HepG2 (cell line): ENCODE results near the gene MBD3L3. TPM values are rescaled to one million over a fixed set of nuclear protein-coding genes. Genes with fewer than 3 reads are reported as not detected.

Experiments used
- ATAD3A ChIP-seq: sonication (generic); formaldehyde crosslinking; IDR thresholded peaks from 2 replicates; pipeline ENCODE4 v1.4.0; 2020; ENCODE audit warnings: missing genetic modification reagents
- CAMTA2 ChIP-seq: sonication (generic); formaldehyde crosslinking; IDR thresholded peaks from 2 replicates; pipeline ENCODE4 v1.4.0; 2020; ENCODE audit warnings: mild to moderate bottlenecking, missing genetic modification reagents, borderline replicate concordance
- CHCHD3 ChIP-seq: sonication (generic); formaldehyde crosslinking; IDR thresholded peaks from 2 replicates; pipeline ENCODE4 v1.8.0; 2022; ENCODE audit warnings: mild to moderate bottlenecking, missing genetic modification reagents, moderate library complexity
- JUN ChIP-seq: sonication (generic); formaldehyde crosslinking; IDR thresholded peaks from 2 replicates; pipeline ENCODE4 v1.4.0; 2020; ENCODE audit warnings: mild to moderate bottlenecking, missing genetic modification reagents
- KDM4B ChIP-seq: sonication (generic); formaldehyde crosslinking; IDR thresholded peaks from 2 replicates; pipeline ENCODE4 v1.4.0; 2020; ENCODE audit warnings: missing genetic modification reagents
- MAFG ChIP-seq: sonication (generic); formaldehyde crosslinking; IDR thresholded peaks from 2 replicates; pipeline ENCODE4 v1.5.1; 2020; ENCODE audit warnings: mild to moderate bottlenecking, missing genetic modification reagents
- NFYB ChIP-seq: sonication (generic); formaldehyde crosslinking; IDR thresholded peaks from 2 replicates; pipeline ENCODE4 v1.4.0; 2020; ENCODE audit warnings: missing genetic modification reagents
- POLR2A ChIP-seq, 2 experiments: IDR thresholded peaks; 2 replicates each; pipeline ENCODE4 v1.6.1; 2011; ENCODE audit warnings: low read depth in 2 of 2, low read length in 2 of 2, mild to moderate bottlenecking in 1 of 2, moderate library complexity in 1 of 2; ENCODE audit not compliant: insufficient read depth in 1 of 2
- RXRB ChIP-seq: IDR thresholded peaks from 2 replicates; pipeline ENCODE4 v1.6.1; 2016; ENCODE audit warnings: borderline replicate concordance, missing genetic modification reagents, missing compliant biosample characterization
- SNAI1 ChIP-seq: sonication (generic); formaldehyde crosslinking; IDR thresholded peaks from 2 replicates; pipeline ENCODE4 v1.5.0; 2020; ENCODE audit warnings: mild to moderate bottlenecking, missing genetic modification reagents, borderline replicate concordance
- ZBTB21 ChIP-seq: sonication (generic); formaldehyde crosslinking; IDR thresholded peaks from 2 replicates; pipeline ENCODE4 v1.4.0; 2020; ENCODE audit warnings: missing genetic modification reagents
- ZMYM2 ChIP-seq: sonication (generic); formaldehyde crosslinking; IDR thresholded peaks from 2 replicates; pipeline ENCODE4 v1.8.0; 2022; ENCODE audit warnings: mild to moderate bottlenecking, missing genetic modification reagents
- ZNF430 ChIP-seq: sonication (generic); formaldehyde crosslinking; IDR thresholded peaks from 2 replicates; pipeline ENCODE4 v1.9.0; 2021; ENCODE audit warnings: mild to moderate bottlenecking, missing genetic modification reagents
- ZNF547 ChIP-seq: sonication (generic); formaldehyde crosslinking; IDR thresholded peaks from 2 replicates; pipeline ENCODE4 v1.5.1; 2020; ENCODE audit warnings: mild to moderate bottlenecking, missing genetic modification reagents
- ZNF768 ChIP-seq: sonication (generic); formaldehyde crosslinking; IDR thresholded peaks from 2 replicates; pipeline ENCODE4 v1.4.0; 2020; ENCODE audit warnings: missing genetic modification reagents
- polyA plus RNA-seq, 8 experiments: library from polyadenylated mRNA; depleted of rRNA in 3 of 8; stranded (reverse) in 7 of 8; unstranded in 1 of 8; fragments of >200 nt; fragmentation: Illumina TruSeq in 4 of 8; extraction: Trizol in 4 of 8; gene quantifications; 2 replicates each; pipeline versions ENCODE4 v1.2.1 to v1.2.3, GENCODE V29; 2011 to 2016; ENCODE audit warnings: low read depth in 4 of 8, missing spikeins in 1 of 8, mixed read lengths in 1 of 8; ENCODE audit not compliant: insufficient read depth in 1 of 8
- total RNA-seq, 5 experiments: library from RNA; depleted of rRNA; stranded (reverse); fragments of >200 nt; fragmentation: Illumina TruSeq; extraction: Trizol; gene quantifications; 2 replicates each; pipeline ENCODE4 v1.2.3, GENCODE V29; 2016; ENCODE audit warnings: low read depth in 1 of 5
- TF ChIP-seq, protein P1 (sequence below): sonication (generic); formaldehyde crosslinking; conservative IDR thresholded peaks from 2 replicates; pipeline ENCODE4 v1.8.1; 2023; ENCODE audit warnings: missing genetic modification reagents
- TF ChIP-seq, protein P2 (sequence below): conservative IDR thresholded peaks from 2 replicates; pipeline ENCODE4 v1.6.1; 2018; ENCODE audit warnings: missing genetic modification reagents
- TF ChIP-seq, protein P3 (sequence below): sonication (generic); formaldehyde crosslinking; IDR thresholded peaks from 2 replicates; pipeline ENCODE4 v1.8.1; 2023; ENCODE audit warnings: mild to moderate bottlenecking, moderate library complexity, missing genetic modification reagents
- TF ChIP-seq, protein P4 (sequence below): sonication (generic); formaldehyde crosslinking; IDR thresholded peaks from 2 replicates; pipeline ENCODE4 v1.8.0; 2022; ENCODE audit warnings: missing genetic modification reagents, mild to moderate bottlenecking, moderate library complexity, borderline replicate concordance
- TF ChIP-seq, protein P5 (sequence below): sonication (generic); formaldehyde crosslinking; IDR thresholded peaks from 2 replicates; pipeline ENCODE4 v1.5.0; 2020; ENCODE audit warnings: mild to moderate bottlenecking, missing genetic modification reagents
- TF ChIP-seq, protein P6 (sequence below): IDR thresholded peaks from 2 replicates; pipeline ENCODE4 v1.6.1; 2016; ENCODE audit warnings: low read depth, borderline replicate concordance

The MBD3L3 gene
- total and polyA plus RNA-seq, 2 of the 13 experiments (the other 11 are each of a cell fraction or from before 2014, with no cell fraction given), result not detected

DNA sequence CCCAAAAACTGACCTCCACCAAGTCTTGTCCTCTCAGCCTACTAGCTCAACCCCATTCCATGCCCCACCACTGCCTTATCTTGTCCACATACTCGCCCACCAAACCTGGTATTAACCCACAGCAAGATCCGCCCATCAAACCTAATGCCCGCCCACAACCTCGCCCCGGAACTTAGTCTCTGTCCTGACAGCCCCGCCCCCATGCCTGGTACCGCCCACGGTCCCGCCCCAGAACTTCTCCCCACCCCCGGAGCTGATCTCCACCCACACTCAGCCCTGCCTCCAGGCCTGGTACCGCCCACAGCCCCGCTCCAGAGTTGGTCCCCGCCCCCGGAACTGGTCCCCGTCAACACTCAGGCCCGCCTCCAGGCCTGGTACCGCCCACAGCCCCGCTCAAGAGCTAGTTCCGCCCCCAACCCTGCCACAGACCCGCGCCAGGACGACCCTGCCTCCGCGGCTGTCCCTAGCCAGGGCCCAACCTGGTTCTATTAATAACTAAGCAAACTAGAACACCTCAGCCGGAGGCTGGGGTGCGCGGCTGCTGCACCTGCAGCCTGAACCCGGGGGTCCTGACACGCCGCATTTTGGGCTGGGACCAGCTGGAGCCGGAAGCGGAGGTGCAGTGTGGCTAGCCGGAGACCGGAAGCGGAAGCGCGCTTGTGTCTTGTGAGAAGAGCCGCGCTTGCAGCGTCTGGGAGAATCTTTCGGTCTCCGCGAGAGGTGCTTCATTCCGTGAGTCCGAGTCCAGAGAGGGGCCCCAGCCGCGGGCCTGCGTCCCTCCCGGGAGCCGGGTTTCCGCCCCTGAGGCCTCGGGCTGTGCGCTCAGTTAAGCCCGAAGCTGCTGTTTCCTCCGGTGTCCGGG is 10.8 kb upstream of the MBD3L3 start, which contains the start of gene ZNF557 (continued):
- TF ChIP-seq, protein P1, sequence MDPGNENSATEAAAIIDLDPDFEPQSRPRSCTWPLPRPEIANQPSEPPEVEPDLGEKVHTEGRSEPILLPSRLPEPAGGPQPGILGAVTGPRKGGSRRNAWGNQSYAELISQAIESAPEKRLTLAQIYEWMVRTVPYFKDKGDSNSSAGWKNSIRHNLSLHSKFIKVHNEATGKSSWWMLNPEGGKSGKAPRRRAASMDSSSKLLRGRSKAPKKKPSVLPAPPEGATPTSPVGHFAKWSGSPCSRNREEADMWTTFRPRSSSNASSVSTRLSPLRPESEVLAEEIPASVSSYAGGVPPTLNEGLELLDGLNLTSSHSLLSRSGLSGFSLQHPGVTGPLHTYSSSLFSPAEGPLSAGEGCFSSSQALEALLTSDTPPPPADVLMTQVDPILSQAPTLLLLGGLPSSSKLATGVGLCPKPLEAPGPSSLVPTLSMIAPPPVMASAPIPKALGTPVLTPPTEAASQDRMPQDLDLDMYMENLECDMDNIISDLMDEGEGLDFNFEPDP (CRISPR knock-in tag), result no peak
- TF ChIP-seq ZBTB21 (CRISPR knock-in tag), result peak; percentile 27; the same call in 1 of the 2 replicates
- TF ChIP-seq, protein P2, sequence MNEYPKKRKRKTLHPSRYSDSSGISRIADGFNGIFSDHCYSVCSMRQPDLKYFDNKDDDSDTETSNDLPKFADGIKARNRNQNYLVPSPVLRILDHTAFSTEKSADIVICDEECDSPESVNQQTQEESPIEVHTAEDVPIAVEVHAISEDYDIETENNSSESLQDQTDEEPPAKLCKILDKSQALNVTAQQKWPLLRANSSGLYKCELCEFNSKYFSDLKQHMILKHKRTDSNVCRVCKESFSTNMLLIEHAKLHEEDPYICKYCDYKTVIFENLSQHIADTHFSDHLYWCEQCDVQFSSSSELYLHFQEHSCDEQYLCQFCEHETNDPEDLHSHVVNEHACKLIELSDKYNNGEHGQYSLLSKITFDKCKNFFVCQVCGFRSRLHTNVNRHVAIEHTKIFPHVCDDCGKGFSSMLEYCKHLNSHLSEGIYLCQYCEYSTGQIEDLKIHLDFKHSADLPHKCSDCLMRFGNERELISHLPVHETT (CRISPR knock-in tag), result no peak
- no peak for TF ChIP-seq NFYB (CRISPR knock-in tag)
- 0 out of 2 replicates have a peak, but pooled peaks have one; percentile 47 for TF ChIP-seq SNAI1 (CRISPR knock-in tag)
- TF ChIP-seq ZNF547 (CRISPR knock-in tag), result 0 out of 2 replicates have a peak, but pooled peaks have one; percentile 57
- TF ChIP-seq CHCHD3 (CRISPR knock-in tag), result no peak
- TF ChIP-seq, protein P3, sequence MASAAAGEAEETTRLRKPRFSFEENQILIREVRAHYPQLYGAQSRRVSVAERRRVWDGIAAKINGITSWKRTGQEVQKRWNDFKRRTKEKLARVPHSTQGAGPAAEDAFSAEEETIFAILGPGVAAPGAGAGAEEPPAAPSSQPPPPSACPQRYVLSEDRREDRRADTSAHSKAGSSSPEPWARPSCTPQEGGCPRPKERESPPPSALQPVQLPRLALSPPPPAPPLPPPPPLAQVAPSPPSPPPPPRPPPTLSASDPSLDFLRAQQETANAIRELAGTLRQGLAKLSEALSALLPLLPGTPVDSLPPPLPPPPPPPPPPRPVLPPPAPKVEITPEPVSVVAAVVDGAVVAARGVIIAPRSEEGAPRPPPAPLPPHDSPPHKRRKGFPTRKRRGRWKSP (CRISPR knock-in tag), result peak; percentile 56; the same call in 1 of the 2 replicates
- TF ChIP-seq, protein P4, sequence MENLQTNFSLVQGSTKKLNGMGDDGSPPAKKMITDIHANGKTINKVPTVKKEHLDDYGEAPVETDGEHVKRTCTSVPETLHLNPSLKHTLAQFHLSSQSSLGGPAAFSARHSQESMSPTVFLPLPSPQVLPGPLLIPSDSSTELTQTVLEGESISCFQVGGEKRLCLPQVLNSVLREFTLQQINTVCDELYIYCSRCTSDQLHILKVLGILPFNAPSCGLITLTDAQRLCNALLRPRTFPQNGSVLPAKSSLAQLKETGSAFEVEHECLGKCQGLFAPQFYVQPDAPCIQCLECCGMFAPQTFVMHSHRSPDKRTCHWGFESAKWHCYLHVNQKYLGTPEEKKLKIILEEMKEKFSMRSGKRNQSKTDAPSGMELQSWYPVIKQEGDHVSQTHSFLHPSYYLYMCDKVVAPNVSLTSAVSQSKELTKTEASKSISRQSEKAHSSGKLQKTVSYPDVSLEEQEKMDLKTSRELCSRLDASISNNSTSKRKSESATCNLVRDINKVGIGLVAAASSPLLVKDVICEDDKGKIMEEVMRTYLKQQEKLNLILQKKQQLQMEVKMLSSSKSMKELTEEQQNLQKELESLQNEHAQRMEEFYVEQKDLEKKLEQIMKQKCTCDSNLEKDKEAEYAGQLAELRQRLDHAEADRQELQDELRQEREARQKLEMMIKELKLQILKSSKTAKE (CRISPR knock-in tag), result no peak
- peak; percentile 36; the same call in 1 of the 2 replicates for TF ChIP-seq ZNF768
- no peak for TF ChIP-seq MAFG
- TF ChIP-seq ATAD3A (CRISPR knock-in tag), result no peak
- 0 out of 2 replicates have a peak, but pooled peaks have one; percentile 7 for TF ChIP-seq RXRB
- no peak for TF ChIP-seq JUN (CRISPR knock-in tag)
- TF ChIP-seq, protein P5, sequence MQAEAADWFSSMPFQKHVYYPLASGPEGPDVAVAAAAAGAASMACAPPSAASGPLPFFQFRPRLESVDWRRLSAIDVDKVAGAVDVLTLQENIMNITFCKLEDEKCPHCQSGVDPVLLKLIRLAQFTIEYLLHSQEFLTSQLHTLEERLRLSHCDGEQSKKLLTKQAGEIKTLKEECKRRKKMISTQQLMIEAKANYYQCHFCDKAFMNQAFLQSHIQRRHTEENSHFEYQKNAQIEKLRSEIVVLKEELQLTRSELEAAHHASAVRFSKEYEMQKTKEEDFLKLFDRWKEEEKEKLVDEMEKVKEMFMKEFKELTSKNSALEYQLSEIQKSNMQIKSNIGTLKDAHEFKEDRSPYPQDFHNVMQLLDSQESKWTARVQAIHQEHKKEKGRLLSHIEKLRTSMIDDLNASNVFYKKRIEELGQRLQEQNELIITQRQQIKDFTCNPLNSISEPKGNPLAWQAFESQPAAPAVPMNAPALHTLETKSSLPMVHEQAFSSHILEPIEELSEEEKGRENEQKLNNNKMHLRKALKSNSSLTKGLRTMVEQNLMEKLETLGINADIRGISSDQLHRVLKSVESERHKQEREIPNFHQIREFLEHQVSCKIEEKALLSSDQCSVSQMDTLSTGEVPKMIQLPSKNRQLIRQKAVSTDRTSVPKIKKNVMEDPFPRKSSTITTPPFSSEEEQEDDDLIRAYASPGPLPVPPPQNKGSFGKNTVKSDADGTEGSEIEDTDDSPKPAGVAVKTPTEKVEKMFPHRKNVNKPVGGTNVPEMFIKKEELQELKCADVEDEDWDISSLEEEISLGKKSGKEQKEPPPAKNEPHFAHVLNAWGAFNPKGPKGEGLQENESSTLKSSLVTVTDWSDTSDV (CRISPR knock-in tag), result no peak
- TF ChIP-seq CAMTA2, result no peak
- TF ChIP-seq ZNF430 (CRISPR knock-in tag), result no peak
- TF ChIP-seq, protein P6, sequence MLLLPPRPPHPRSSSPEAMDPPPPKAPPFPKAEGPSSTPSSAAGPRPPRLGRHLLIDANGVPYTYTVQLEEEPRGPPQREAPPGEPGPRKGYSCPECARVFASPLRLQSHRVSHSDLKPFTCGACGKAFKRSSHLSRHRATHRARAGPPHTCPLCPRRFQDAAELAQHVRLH (CRISPR knock-in tag), result no peak
- TF ChIP-seq KDM4B (CRISPR knock-in tag), result no peak
- TF ChIP-seq ZMYM2 (CRISPR knock-in tag), result no peak
- TF ChIP-seq POLR2A (IDR thresholded peaks at IDR 0.05; ENCODE audit: insufficient read depth in 1 of 2, low read depth in 2 of 2, low read length in 2 of 2), result peak; percentile 64 to 87
